ENCODE data around the gene SLC17A1.

SLC17A1 gene

DNA sequence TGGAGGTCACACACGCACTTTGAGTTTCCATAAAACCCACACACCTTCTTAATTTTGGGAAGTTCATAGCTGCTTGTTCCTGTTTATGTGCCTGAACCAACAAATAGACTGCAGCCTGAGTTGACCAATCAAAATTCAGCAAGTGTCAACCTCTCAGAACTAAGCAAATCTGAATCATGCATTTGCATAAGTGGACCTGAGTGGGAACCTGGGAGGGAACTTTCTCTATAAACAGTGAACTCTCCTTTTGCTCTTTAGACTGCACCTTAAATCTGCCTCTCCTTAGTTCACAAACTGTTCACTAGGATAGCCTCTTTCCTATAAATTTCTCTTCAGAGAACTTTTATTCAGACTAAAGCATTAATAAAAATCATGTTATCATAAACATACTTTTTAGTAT lies 37.9 kb downstream of the SLC17A1 start:
- Histone ChIP-seq H2AFZ (ENCODE audit: low read length) (no peak overlapping the region), H3K4me3 (ENCODE audit: low read length) (no peak overlapping the region), H4K20me1 (ENCODE audit: insufficient read depth, low read length) (no peaks in the 10 kb centered on the region), H3K9ac (ENCODE audit: low read length) (no peak overlapping the region), H3F3A (ENCODE audit: insufficient read depth, low read length) (no peaks in the 10 kb centered on the region), H3K9me2 (replicated peaks; ENCODE audit: insufficient read depth, low read length) (no peaks in the 10 kb centered on the region), H3K27me3 (replicated peaks; ENCODE audit: insufficient read depth, low read length) (no peaks in the 10 kb centered on the region), H3K4me1 (ENCODE audit: low read length) (no peaks in the 10 kb centered on the region), H3K4me2 (ENCODE audit: low read depth, low read length) (no peak overlapping the region), H3K27ac (ENCODE audit: low read length) (no peak overlapping the region), H3K79me2 (ENCODE audit: low read length) (no peaks in the 10 kb centered on the region), H3K36me3 (replicated peaks; ENCODE audit: insufficient read depth, low read length) (no peaks in the 10 kb centered on the region), H3K9me3 (replicated peaks; ENCODE audit: insufficient read depth, low read length) (no peaks in the 10 kb centered on the region)
- DNase-seq, result no peak
- TF ChIP-seq EZH2 (optimal IDR thresholded peaks at IDR 0.05; ENCODE audit: low read depth, low read length) (no peak), EZH2phosphoT487 (IDR thresholded peaks at IDR 0.05; ENCODE audit: low read length) (no peak)
- TF ChIP-seq, protein P1, sequence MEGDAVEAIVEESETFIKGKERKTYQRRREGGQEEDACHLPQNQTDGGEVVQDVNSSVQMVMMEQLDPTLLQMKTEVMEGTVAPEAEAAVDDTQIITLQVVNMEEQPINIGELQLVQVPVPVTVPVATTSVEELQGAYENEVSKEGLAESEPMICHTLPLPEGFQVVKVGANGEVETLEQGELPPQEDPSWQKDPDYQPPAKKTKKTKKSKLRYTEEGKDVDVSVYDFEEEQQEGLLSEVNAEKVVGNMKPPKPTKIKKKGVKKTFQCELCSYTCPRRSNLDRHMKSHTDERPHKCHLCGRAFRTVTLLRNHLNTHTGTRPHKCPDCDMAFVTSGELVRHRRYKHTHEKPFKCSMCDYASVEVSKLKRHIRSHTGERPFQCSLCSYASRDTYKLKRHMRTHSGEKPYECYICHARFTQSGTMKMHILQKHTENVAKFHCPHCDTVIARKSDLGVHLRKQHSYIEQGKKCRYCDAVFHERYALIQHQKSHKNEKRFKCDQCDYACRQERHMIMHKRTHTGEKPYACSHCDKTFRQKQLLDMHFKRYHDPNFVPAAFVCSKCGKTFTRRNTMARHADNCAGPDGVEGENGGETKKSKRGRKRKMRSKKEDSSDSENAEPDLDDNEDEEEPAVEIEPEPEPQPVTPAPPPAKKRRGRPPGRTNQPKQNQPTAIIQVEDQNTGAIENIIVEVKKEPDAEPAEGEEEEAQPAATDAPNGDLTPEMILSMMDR (IDR thresholded peaks at IDR 0.05; ENCODE audit: low read length), result no peak

DNA sequence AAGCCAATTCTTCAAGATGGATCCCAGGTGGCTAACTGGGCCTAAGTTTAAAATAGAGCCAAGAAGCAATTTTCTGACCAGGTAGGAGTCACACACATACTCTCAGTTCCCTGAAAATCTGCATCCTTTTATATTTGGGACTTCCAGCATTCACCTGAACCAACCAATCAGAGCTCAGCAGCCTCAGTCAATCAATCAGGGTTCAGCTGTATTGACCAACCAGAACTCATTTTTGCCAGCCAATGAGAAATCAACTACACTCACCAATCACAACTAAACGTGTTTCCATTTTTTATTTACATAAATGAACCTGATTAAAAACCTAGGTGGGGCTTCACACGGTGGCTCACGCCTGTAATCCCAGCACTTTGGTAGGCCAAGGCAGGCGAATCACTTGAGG lies 39.8 kb downstream of the SLC17A1 start:
- Histone ChIP-seq H3K4me3 (ENCODE audit: low read length) (no peak overlapping the region), H3K79me2 (ENCODE audit: low read length) (no peaks in the 10 kb centered on the region), H3K4me2 (ENCODE audit: low read depth, low read length) (no peak overlapping the region), H3K9me3 (replicated peaks; ENCODE audit: insufficient read depth, low read length) (no peaks in the 10 kb centered on the region), H3K4me1 (ENCODE audit: low read length) (no peaks in the 10 kb centered on the region), H3F3A (ENCODE audit: insufficient read depth, low read length) (no peaks in the 10 kb centered on the region), H3K27me3 (replicated peaks; ENCODE audit: insufficient read depth, low read length) (no peaks in the 10 kb centered on the region), H2AFZ (ENCODE audit: low read length) (no peak overlapping the region), H3K27ac (ENCODE audit: low read length) (no peak overlapping the region), H4K20me1 (ENCODE audit: insufficient read depth, low read length) (no peaks in the 10 kb centered on the region), H3K9ac (ENCODE audit: low read length) (no peak overlapping the region), H3K9me2 (replicated peaks; ENCODE audit: insufficient read depth, low read length) (no peaks in the 10 kb centered on the region), H3K36me3 (replicated peaks; ENCODE audit: insufficient read depth, low read length) (no peaks in the 10 kb centered on the region)
- no peak for DNase-seq
- TF ChIP-seq EZH2 (optimal IDR thresholded peaks at IDR 0.05; ENCODE audit: low read depth, low read length) (no peak), EZH2phosphoT487 (IDR thresholded peaks at IDR 0.05; ENCODE audit: low read length) (no peak)
- TF ChIP-seq, protein P1 (IDR thresholded peaks at IDR 0.05; ENCODE audit: low read length), result no peak

DNA sequence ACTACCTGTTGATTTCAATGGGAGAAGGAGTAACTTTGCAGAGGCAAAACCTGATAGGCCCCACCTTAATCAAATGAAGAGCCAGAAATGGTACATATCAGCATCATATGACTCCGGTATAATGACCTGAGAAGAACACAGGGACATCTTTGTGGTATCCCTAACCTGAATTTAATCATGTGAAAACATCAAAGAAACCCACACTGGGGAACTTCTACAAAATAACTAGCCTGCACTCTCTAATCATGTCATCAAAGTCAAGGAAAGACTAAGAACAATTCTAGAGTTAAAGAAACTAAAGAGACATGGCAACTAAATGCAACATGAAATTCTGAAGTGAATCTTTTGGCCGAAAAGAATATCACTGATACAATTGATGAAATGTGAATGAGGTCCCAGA lies 42.4 kb downstream of the SLC17A1 start:
- Histone ChIP-seq H3K36me3 (replicated peaks; ENCODE audit: insufficient read depth, low read length) (no peaks in the 10 kb centered on the region), H3K4me3 (ENCODE audit: low read length) (no peak overlapping the region), H3K79me2 (ENCODE audit: low read length) (no peaks in the 10 kb centered on the region), H4K20me1 (ENCODE audit: insufficient read depth, low read length) (no peaks in the 10 kb centered on the region), H3K9me2 (replicated peaks; ENCODE audit: insufficient read depth, low read length) (no peaks in the 10 kb centered on the region), H3K9me3 (replicated peaks; ENCODE audit: insufficient read depth, low read length) (no peaks in the 10 kb centered on the region), H3K27me3 (replicated peaks; ENCODE audit: insufficient read depth, low read length) (no peaks in the 10 kb centered on the region), H2AFZ (ENCODE audit: low read length) (no peak overlapping the region), H3F3A (ENCODE audit: insufficient read depth, low read length) (no peaks in the 10 kb centered on the region), H3K4me1 (ENCODE audit: low read length) (no peaks in the 10 kb centered on the region), H3K4me2 (ENCODE audit: low read depth, low read length) (no peak overlapping the region), H3K9ac (ENCODE audit: low read length) (no peak overlapping the region), H3K27ac (ENCODE audit: low read length) (no peak overlapping the region)
- TF ChIP-seq, protein P1 (IDR thresholded peaks at IDR 0.05; ENCODE audit: low read length), result no peak
- TF ChIP-seq EZH2 (optimal IDR thresholded peaks at IDR 0.05; ENCODE audit: low read depth, low read length) (no peak), EZH2phosphoT487 (IDR thresholded peaks at IDR 0.05; ENCODE audit: low read length) (no peak)
- DNase-seq, result no peak
